ENCODE measurements around the gene NGDN.

Gene NGDN

DNA sequence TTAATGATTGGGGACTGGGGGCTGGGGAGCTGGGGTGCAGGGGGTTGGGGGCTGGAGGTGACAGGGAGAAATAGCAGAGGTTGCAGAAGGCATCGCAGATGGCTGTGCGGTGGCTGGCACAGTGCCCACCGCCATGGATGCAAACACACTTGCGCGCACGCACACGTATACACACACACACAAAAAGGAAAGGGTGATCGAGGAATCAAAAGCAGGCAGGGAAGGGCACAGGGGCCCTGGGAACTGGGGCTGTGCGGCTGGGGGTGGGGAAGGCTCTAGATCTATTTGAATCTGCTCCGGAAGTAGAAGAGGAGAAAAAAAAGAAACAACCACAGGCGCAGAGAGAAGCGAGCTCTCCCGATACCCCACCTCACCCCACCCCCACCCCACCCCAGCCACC is 42.7 kb downstream of the NGDN start:
- TF ChIP-seq TAF1 (IDR thresholded peaks at IDR 0.05; ENCODE audit: borderline replicate concordance, insufficient read depth, low read length) (no peak), FOXP2 (optimal IDR thresholded peaks at IDR 0.05; ENCODE audit: borderline replicate concordance, extremely low read depth, extremely low read length, insufficient read depth) (no peak), SIN3A (IDR thresholded peaks at IDR 0.05; ENCODE audit: borderline replicate concordance, insufficient read depth, low read length) (no peak), POLR2AphosphoS5 (IDR thresholded peaks at IDR 0.05; ENCODE audit: low read depth, low read length) (no peak)
- TF ChIP-seq, protein P1, sequence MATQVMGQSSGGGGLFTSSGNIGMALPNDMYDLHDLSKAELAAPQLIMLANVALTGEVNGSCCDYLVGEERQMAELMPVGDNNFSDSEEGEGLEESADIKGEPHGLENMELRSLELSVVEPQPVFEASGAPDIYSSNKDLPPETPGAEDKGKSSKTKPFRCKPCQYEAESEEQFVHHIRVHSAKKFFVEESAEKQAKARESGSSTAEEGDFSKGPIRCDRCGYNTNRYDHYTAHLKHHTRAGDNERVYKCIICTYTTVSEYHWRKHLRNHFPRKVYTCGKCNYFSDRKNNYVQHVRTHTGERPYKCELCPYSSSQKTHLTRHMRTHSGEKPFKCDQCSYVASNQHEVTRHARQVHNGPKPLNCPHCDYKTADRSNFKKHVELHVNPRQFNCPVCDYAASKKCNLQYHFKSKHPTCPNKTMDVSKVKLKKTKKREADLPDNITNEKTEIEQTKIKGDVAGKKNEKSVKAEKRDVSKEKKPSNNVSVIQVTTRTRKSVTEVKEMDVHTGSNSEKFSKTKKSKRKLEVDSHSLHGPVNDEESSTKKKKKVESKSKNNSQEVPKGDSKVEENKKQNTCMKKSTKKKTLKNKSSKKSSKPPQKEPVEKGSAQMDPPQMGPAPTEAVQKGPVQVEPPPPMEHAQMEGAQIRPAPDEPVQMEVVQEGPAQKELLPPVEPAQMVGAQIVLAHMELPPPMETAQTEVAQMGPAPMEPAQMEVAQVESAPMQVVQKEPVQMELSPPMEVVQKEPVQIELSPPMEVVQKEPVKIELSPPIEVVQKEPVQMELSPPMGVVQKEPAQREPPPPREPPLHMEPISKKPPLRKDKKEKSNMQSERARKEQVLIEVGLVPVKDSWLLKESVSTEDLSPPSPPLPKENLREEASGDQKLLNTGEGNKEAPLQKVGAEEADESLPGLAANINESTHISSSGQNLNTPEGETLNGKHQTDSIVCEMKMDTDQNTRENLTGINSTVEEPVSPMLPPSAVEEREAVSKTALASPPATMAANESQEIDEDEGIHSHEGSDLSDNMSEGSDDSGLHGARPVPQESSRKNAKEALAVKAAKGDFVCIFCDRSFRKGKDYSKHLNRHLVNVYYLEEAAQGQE (IDR thresholded peaks at IDR 0.05; ENCODE audit: insufficient read depth in 1 of 2, low read depth in 2 of 2, low read length in 2 of 2) = no peak

DNA sequence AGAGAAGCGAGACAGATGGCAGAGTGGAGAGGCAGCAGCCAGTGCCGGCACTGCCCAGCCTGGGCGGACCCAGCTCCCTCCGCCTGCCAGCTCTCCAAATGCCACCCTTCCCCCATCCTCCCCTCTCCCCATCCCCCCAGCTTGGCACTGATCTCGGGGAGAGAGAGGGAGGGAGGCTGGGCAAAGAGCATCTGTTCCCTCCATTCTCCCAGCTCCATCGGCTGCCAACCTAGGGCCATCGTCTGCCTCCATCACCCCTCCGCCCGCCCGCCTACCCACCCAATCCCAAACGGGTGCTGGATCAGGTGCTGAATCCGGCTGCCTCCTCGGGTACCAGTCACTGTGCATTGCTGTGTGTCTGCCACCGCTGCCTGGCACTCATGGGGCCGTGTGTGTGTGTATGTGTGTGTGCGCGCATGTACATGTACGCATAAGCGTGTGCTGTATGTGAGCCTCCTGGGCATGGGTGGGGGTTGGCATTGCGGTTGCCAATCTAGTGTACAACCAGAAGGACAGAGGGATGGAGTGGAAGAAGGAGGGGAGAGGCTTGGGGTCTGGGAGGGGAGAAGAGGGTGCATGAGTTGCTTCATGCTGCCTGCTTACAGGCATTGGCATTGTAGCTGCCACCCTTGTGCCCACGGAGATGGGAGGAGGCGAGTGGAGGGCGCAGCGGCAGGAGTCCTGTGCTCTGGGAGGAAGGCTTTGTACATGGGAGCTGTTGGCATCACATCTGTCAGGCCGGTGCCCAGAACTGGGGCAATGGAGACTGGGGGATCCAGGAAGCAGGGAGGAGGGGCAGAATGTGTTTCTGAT is 43.7 kb downstream of the NGDN start:
- TF ChIP-seq POLR2AphosphoS5 (IDR thresholded peaks at IDR 0.05; ENCODE audit: low read depth, low read length) = no peak
- no peak for TF ChIP-seq TAF1 (IDR thresholded peaks at IDR 0.05; ENCODE audit: borderline replicate concordance, insufficient read depth, low read length)
- TF ChIP-seq SIN3A (IDR thresholded peaks at IDR 0.05; ENCODE audit: borderline replicate concordance, insufficient read depth, low read length) = no peak
- TF ChIP-seq, protein P1 (IDR thresholded peaks at IDR 0.05; ENCODE audit: insufficient read depth in 1 of 2, low read depth in 2 of 2, low read length in 2 of 2) = no peak
- TF ChIP-seq FOXP2 (optimal IDR thresholded peaks at IDR 0.05; ENCODE audit: borderline replicate concordance, extremely low read depth, extremely low read length, insufficient read depth) = no peak

DNA sequence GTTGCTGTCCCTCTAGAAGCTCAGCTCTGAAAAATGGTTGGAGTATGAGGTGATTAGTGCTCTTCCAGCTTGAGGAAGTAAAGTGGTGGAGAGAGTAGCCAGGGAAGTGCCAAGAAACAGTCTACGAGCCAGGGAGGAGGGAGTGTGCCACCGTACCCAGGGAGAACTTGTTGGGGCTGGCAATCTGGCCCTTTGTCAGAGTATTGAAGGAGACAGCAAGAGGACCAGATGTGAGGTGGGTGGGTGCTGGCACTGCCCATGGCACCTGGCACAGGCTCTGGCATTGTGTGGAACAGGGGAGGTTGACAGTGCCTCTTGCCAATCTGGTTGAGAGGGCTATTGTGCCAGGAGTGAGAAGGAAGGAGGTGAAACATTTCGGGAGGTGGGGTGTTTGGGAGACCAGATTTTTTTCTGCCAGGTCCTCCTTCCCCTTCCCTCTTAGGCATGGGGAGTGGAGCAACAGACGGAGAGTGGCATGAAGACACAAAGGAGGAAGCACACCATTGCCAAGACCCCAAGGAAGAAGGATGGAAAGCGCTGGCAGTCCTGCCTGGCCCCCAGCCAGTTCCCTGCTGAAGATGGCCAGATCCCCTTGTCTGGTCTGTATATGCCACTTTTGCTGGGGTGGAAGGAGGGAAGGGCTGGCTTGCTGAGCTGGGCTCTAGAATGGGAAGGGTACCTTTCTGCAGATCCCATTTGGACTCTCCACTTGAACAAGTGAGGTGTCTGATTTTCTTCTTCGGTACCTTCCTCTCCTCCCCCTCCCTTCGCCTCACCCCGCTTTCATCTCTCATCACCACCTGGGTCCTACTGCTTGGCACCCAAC is 44.5 kb downstream of the NGDN start:
- no peak for TF ChIP-seq TAF1 (IDR thresholded peaks at IDR 0.05; ENCODE audit: borderline replicate concordance, insufficient read depth, low read length)
- TF ChIP-seq SIN3A (IDR thresholded peaks at IDR 0.05; ENCODE audit: borderline replicate concordance, insufficient read depth, low read length) = no peak
- TF ChIP-seq, protein P1 (IDR thresholded peaks at IDR 0.05; ENCODE audit: insufficient read depth in 1 of 2, low read depth in 2 of 2, low read length in 2 of 2) = no peak
- no peak for TF ChIP-seq FOXP2 (optimal IDR thresholded peaks at IDR 0.05; ENCODE audit: borderline replicate concordance, extremely low read depth, extremely low read length, insufficient read depth)
- no peak for TF ChIP-seq POLR2AphosphoS5 (IDR thresholded peaks at IDR 0.05; ENCODE audit: low read depth, low read length)

DNA sequence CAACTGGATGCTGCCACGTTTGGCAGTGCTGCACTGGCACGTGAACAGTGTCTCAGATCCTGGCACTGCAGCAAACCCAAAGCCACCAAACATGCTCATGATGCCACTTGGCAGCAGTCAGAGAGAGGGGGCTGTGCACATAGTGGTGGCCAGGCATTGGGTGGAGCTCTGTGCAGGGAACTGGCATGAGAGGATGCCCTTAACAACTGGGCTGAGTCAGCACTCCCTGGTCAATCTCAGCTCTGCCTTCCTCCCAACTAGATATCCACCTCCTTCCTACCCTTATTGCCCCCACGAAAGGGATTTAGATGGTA is 45.1 kb downstream of the NGDN start:
- TF ChIP-seq, protein P1 (IDR thresholded peaks at IDR 0.05; ENCODE audit: insufficient read depth in 1 of 2, low read depth in 2 of 2, low read length in 2 of 2) = no peak
- TF ChIP-seq TAF1 (IDR thresholded peaks at IDR 0.05; ENCODE audit: borderline replicate concordance, insufficient read depth, low read length) = no peak
- TF ChIP-seq POLR2AphosphoS5 (IDR thresholded peaks at IDR 0.05; ENCODE audit: low read depth, low read length) = no peak
- TF ChIP-seq FOXP2 (optimal IDR thresholded peaks at IDR 0.05; ENCODE audit: borderline replicate concordance, extremely low read depth, extremely low read length, insufficient read depth) = no peak
- TF ChIP-seq SIN3A (IDR thresholded peaks at IDR 0.05; ENCODE audit: borderline replicate concordance, insufficient read depth, low read length) = no peak

Measured in PFSK-1 (cell line).